HG02884 (cell line): ENCODE results near the gene KRT14.
"Not testable (repeated sequence)": the region's sequence is repeated elsewhere in the genome, so short reads cannot be mapped to it uniquely, and the experiment has no call there.

Experiments used
- ATAC-seq: cut with Tn5 transposase; IDR thresholded peaks from one replicate; pipeline ENCODE4 v1.9.1; 2021; ENCODE audit warnings: mild to moderate bottlenecking, moderate library complexity; ENCODE audit not compliant: unreplicated experiment

Gene KRT14

GRCh38 chr17:41580244-41580575, 6.5 kb downstream of the KRT14 start:
- ATAC-seq = no peak

GRCh38 chr17:41579484-41580243, 7.0 kb downstream of the KRT14 start:
- peak; percentile 57 for ATAC-seq

- no peak for ATAC-seq
Observed at GRCh38 chr17:41578971-41579370, 7.7 kb downstream of the KRT14 start.

- ATAC-seq = no peak
Observed at GRCh38 chr17:41578538-41578937, 8.2 kb downstream of the KRT14 start.

- ATAC-seq = not testable (repeated sequence)
Observed at GRCh38 chr17:41576740-41577139, 10.0 kb downstream of the KRT14 start.

GRCh38 chr17:41575336-41575735, 11.4 kb downstream of the KRT14 start:
- no peak for ATAC-seq

GRCh38 chr17:41571561-41572434, 14.9 kb downstream of the KRT14 start, which contains the start of gene KRT9:
Gene KRT9 (minus strand): TSS chr17:41572059. CDS start chr17:41571992, 67 bp downstream.
- no peak for ATAC-seq

- no peak for ATAC-seq
Observed at GRCh38 chr17:41567317-41567716, 19.4 kb downstream of the KRT14 start.

- ATAC-seq = no peak
Observed at GRCh38 chr17:41565338-41565737, 21.4 kb downstream of the KRT14 start.

GRCh38 chr17:41563607-41564170, 23.0 kb downstream of the KRT14 start:
- ATAC-seq = no peak

- ATAC-seq = no peak
Observed at GRCh38 chr17:41561554-41561953, 25.1 kb downstream of the KRT14 start.

GRCh38 chr17:41559548-41559947, 27.1 kb downstream of the KRT14 start:
- ATAC-seq = no peak

GRCh38 chr17:41556931-41557330, 29.8 kb downstream of the KRT14 start:
- no peak for ATAC-seq

- ATAC-seq = no peak
Observed at GRCh38 chr17:41556306-41556705, 30.4 kb downstream of the KRT14 start.

- ATAC-seq = no peak
Observed at GRCh38 chr17:41555105-41555887, 31.4 kb downstream of the KRT14 start.

- no peak for ATAC-seq
Observed at GRCh38 chr17:41553987-41554680, 32.6 kb downstream of the KRT14 start.

GRCh38 chr17:41553176-41553575, 33.5 kb downstream of the KRT14 start:
- ATAC-seq = no peak

GRCh38 chr17:41552455-41552854, 34.2 kb downstream of the KRT14 start:
- ATAC-seq = no peak

GRCh38 chr17:41551365-41551764, 35.3 kb downstream of the KRT14 start:
- ATAC-seq = no peak

- no peak for ATAC-seq
Observed at GRCh38 chr17:41549596-41550039, 37.1 kb downstream of the KRT14 start.
